ENCODE measurements around the gene UBXN6.

UBXN6 gene

GRCh38 chr19:4456843-4457653 is 546 bp downstream of the UBXN6 start:
- DNase-seq (ENCODE audit: low read depth): peak; percentile 12

- peak; percentile 27 for DNase-seq (ENCODE audit: low read depth)
Observed at GRCh38 chr19:4456476-4456842, 1.1 kb downstream of the UBXN6 start.

GRCh38 chr19:4455719-4456475 is 1.7 kb downstream of the UBXN6 start:
- DNase-seq (ENCODE audit: low read depth): no peak

- DNase-seq (ENCODE audit: low read depth): no peak
Observed at GRCh38 chr19:4454747-4455718, 2.6 kb downstream of the UBXN6 start.

- DNase-seq (ENCODE audit: low read depth): no peak
Observed at GRCh38 chr19:4453232-4454179, 4.1 kb downstream of the UBXN6 start.

- no peak for DNase-seq (ENCODE audit: low read depth)
Observed at GRCh38 chr19:4452230-4452990, 5.2 kb downstream of the UBXN6 start.

GRCh38 chr19:4449639-4450028 is 8.0 kb downstream of the UBXN6 start:
- DNase-seq (ENCODE audit: low read depth): no peak

- no peak for DNase-seq (ENCODE audit: low read depth)
Observed at GRCh38 chr19:4449022-4449638, 8.5 kb downstream of the UBXN6 start.

- no peak for DNase-seq (ENCODE audit: low read depth)
Observed at GRCh38 chr19:4448147-4448985, 9.2 kb downstream of the UBXN6 start.

- no peak for DNase-seq (ENCODE audit: low read depth)
Observed at GRCh38 chr19:4447327-4448146, 10.1 kb downstream of the UBXN6 start.

GRCh38 chr19:4446704-4447200 is 10.8 kb downstream of the UBXN6 start:
- DNase-seq (ENCODE audit: low read depth): no peak

- no peak for DNase-seq (ENCODE audit: low read depth)
Observed at GRCh38 chr19:4445963-4446703, 11.5 kb downstream of the UBXN6 start.

- DNase-seq (ENCODE audit: low read depth): no peak
Observed at GRCh38 chr19:4444765-4445741, 12.5 kb downstream of the UBXN6 start.

GRCh38 chr19:4443966-4444764 is 13.4 kb downstream of the UBXN6 start:
- DNase-seq (ENCODE audit: low read depth): no peak

GRCh38 chr19:4443188-4443587 is 14.4 kb downstream of the UBXN6 start:
- DNase-seq (ENCODE audit: low read depth): no peak
